PC-9 (cell line): ENCODE measurements around the gene SLC2A9.

Experiments used
- CTCF ChIP-seq: fragments of 200-600 bp; sonication (generic); conservative IDR thresholded peaks from 2 replicates; pipeline ENCODE4 v1.6.1; 2017; ENCODE audit warnings: mixed run types, antibody characterized with exemption, mild to moderate bottlenecking, moderate library complexity
- EZH2 ChIP-seq: fragments of 200-600 bp; sonication (generic); IDR thresholded peaks from 2 replicates; pipeline ENCODE4 v1.8.0; 2017; ENCODE audit warnings: antibody characterized with exemption, low read depth

DNA sequence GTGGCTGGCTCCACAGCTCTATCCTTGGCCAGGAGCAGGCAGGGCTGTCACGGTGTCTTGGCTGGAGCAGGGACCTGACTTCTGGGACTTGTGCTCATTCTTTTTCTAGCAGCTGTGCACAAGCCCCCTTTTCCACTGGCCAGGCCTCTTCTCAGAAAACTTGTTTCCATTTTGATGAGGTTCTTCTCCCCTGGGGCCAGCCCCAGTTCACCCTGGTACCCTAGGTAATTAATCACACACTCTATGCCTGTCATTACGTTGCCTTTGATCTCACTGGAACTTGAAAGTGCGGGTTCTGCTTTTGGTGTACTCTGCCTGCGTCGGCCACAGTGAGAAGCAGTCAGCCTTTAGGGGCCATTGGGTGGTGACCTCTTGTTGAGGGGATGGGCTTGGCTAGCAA is 213.2 kb downstream of the SLC2A9 start:
- no peak for TF ChIP-seq CTCF
- TF ChIP-seq EZH2: no peak
